ENCODE data around the gene GAK. TPM values are rescaled to one million over a fixed set of nuclear protein-coding genes. Genes with fewer than 3 reads are reported as not detected.
A peak's percentile ranks its signal among the peaks of the same experiment; 100 is the strongest.

Gene GAK
- total RNA-seq, 1 donor from 2014 or later = 130 TPM

- Histone ChIP-seq H3K4me1 (no peaks in the 10 kb centered on the region), H3K9me3 (peaks cover 10% of the 10 kb centered on the region), H3K27me3 (ENCODE audit: low read depth) (peaks cover 10% of the 10 kb centered on the region), H3K27ac (no peak overlapping the region), H3K36me3 (no peaks in the 10 kb centered on the region), H3K4me3 (no peak overlapping the region)
- DNase-seq (peak; percentile 57), ATAC-seq (peak; percentile 60 to 64)
- intact Hi-C loops (cut with DNase I) = no loop called here
- no peak for TF ChIP-seq CTCF (IDR thresholded peaks at IDR 0.05)
These were observed 96.7 kb downstream of the GAK start for GRCh38 chr4:835148-836002.

- peaks cover 10% of the 10 kb centered on the region for H3K9me3 ChIP-seq
- H3K36me3 ChIP-seq = no peaks in the 10 kb centered on the region
- no peaks in the 10 kb centered on the region for H3K4me1 ChIP-seq
- DNase-seq (peak; percentile 32), ATAC-seq (no peak)
- no peak overlapping the region for H3K4me3 ChIP-seq
- intact Hi-C loops (cut with DNase I) = no loop called here
- no peak for TF ChIP-seq CTCF (IDR thresholded peaks at IDR 0.05)
- no peak overlapping the region for H3K27ac ChIP-seq
- peaks cover 17% of the 10 kb centered on the region for H3K27me3 ChIP-seq (ENCODE audit: low read depth)
These were observed 97.6 kb downstream of the GAK start for GRCh38 chr4:834368-835147.

- ATAC-seq = no peak
These were observed 98.3 kb downstream of the GAK start for GRCh38 chr4:833731-834367.

DNA sequence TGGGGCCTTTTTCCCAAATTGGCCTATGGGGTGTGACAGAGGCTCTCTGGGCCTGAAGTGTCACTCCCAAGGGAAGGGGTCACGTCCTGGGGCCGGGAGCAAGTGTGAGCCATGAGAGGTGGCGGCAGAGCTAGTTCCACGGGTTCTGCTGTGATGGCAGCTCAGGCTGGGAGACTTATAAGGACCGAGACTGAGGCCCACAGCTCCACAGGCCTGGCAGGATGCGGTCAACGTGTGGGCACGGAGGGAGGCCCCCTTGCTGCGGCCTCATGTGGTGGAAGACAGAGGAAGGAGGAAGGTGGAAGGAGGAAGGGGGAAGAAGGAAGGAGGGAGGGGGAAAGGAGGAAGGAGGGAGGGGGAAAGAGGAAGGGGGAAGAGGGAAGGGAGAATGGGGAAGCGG lies 99.0 kb downstream of the GAK start:
- peaks cover 7% of the 10 kb centered on the region for H3K9me3 ChIP-seq
- H3K27me3 ChIP-seq (ENCODE audit: low read depth) = peaks cover 30% of the 10 kb centered on the region
- no peak for ATAC-seq
- H3K4me3 ChIP-seq = no peak overlapping the region
- no peaks in the 10 kb centered on the region for H3K4me1 ChIP-seq
- TF ChIP-seq CTCF (IDR thresholded peaks at IDR 0.05) = no peak
- H3K36me3 ChIP-seq = no peaks in the 10 kb centered on the region
- H3K27ac ChIP-seq = no peak overlapping the region
- intact Hi-C loops (cut with DNase I) = no loop called here
- DNase-seq = peak; percentile 28

More at GRCh38 chr4:833731-834367, 98.3 kb downstream of the GAK start:
- DNase-seq = peak; percentile 24
- TF ChIP-seq CTCF (IDR thresholded peaks at IDR 0.05) = no peak
- Histone ChIP-seq H3K27me3 (ENCODE audit: low read depth) (peaks cover 23% of the 10 kb centered on the region), H3K27ac (no peak overlapping the region), H3K4me3 (no peak overlapping the region), H3K4me1 (no peaks in the 10 kb centered on the region), H3K36me3 (no peaks in the 10 kb centered on the region), H3K9me3 (peaks cover 10% of the 10 kb centered on the region)
- intact Hi-C loops (cut with DNase I) = no loop called here

DNA sequence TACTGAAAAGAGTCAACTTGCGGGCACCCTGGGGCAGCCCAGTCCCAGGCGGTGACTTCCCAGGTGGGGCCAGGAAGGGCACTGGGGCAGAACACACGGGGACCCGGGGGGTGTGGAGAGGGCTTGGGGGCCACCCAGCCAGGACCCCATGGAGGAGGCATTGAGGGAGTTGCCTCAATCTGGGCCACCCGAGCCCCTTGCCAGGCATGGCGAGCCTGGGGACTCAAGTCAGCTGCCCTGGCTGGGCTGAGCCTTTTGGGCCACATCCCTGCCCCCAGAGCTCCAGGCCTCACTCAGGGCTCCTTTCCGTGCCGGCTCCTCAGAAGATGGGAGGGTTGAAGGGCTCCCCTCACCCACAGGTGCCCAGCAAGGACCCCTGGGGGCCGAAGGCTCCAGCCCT lies 99.6 kb downstream of the GAK start:
- Histone ChIP-seq H3K4me3 (no peak overlapping the region), H3K36me3 (no peaks in the 10 kb centered on the region), H3K27me3 (ENCODE audit: low read depth) (peaks cover 36% of the 10 kb centered on the region), H3K9me3 (peaks cover 1% of the 10 kb centered on the region), H3K4me1 (no peaks in the 10 kb centered on the region), H3K27ac (no peak overlapping the region)
- DNase-seq (peak; percentile 42), ATAC-seq (no peak)
- TF ChIP-seq CTCF (IDR thresholded peaks at IDR 0.05) = no peak
- intact Hi-C loops (cut with DNase I) = no loop called here

All from lower lobe of right lung (tissue), 2 donors.